Measurements from ENCODE around the gene RABL2B.

- TF ChIP-seq, protein P1, sequence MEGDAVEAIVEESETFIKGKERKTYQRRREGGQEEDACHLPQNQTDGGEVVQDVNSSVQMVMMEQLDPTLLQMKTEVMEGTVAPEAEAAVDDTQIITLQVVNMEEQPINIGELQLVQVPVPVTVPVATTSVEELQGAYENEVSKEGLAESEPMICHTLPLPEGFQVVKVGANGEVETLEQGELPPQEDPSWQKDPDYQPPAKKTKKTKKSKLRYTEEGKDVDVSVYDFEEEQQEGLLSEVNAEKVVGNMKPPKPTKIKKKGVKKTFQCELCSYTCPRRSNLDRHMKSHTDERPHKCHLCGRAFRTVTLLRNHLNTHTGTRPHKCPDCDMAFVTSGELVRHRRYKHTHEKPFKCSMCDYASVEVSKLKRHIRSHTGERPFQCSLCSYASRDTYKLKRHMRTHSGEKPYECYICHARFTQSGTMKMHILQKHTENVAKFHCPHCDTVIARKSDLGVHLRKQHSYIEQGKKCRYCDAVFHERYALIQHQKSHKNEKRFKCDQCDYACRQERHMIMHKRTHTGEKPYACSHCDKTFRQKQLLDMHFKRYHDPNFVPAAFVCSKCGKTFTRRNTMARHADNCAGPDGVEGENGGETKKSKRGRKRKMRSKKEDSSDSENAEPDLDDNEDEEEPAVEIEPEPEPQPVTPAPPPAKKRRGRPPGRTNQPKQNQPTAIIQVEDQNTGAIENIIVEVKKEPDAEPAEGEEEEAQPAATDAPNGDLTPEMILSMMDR (conservative IDR thresholded peaks at IDR 0.05; ENCODE audit: low read depth in 2 of 2): peak in 1 of 2 experiments; percentile 36; a peak in 1 of 4 replicates
- TF ChIP-seq POLR2AphosphoS5 (IDR thresholded peaks at IDR 0.05; ENCODE audit: low read depth): no peak
- no peak for TF ChIP-seq CREB1 (CRISPR knock-in tag; IDR thresholded peaks at IDR 0.05; ENCODE audit: low read depth)
- TF ChIP-seq EZH2 (IDR thresholded peaks at IDR 0.05; ENCODE audit: low read depth, unreplicated experiment): no peak
- no peak for TF ChIP-seq ZNF114 (CRISPR knock-in tag; IDR thresholded peaks at IDR 0.05)
Observed at GRCh38 chr22:50717709-50718351, 65.6 kb downstream of the RABL2B start.

Data from GM23338 (cell line).